GM18951 (cell line): ENCODE data around the gene GALNT11.

Experiments used
- POLR2A ChIP-seq: IDR thresholded peaks from 4 replicates; pipeline ENCODE4 v1.6.1; 2011; ENCODE audit warnings: mild to moderate bottlenecking; ENCODE audit not compliant: insufficient read length, insufficient read depth; ENCODE audit errors: extremely low read depth
- in situ Hi-C: fragments of 300-500 bp; cut with MboI; formaldehyde crosslinking; loops from one replicate; pipeline ENCODE4 v1.12.0; 2022; ENCODE audit warnings: low sequenced_read_pairs, mixed read lengths, inconsistent platforms; ENCODE audit not compliant: unreplicated experiment

GALNT11 gene

DNA sequence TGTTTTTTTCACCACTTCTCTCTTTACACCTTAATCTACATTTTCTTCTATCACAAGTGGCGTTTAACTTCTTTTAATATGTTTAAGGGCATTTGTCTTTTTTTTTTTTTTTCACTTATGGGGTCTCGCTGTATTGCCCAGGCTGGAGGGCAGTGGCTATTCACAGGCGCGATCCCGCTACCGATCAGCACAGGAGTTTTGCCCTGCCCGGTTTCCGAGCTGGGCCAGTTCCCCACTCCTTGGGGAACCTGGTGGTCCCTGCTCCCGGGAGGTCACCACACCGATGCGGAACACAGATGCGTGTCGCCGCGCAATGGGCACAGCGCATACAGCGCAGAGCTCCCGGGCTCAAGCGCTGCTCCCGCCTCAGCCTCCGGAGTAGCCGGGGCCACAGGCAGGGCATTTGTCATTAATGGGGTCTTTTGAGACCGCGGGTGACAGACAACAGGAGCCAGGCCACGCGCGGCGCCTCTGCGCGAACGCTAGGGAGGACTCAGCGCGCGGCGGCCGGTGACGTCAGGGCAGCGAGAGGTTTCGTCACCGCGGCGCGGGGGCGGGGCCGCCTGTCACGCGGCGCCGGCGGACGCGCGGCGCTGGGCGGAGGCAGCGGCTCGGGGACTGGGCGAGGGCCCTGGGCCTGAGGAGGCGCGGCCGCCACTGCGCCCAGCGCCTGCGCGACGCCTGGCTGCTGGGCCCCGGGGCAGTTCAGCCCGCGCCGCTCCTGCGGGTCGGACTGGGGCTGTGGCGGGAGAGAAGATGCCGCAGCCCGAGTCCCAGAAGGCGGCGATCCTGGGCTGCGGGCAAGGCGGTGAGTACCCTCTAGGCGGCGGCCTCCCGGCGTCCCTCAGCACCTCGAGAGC lies at the start of gene GALNT11:
Gene GALNT11, plus strand, starts transcription at position 598 of the 860 bp plus-strand sequence. CDS start 68,554 bp downstream, outside the sequence.
- TF ChIP-seq POLR2A: peak; percentile 69

GRCh38 chr7:151978616-151979015 lies 46.9 kb upstream of the GALNT11 start:
- TF ChIP-seq POLR2A: no peak
- in situ Hi-C loops: no loop called here

More for the DNA sequence above, at the start of gene GALNT11:
- in situ Hi-C loops: no loop called here

DNA sequence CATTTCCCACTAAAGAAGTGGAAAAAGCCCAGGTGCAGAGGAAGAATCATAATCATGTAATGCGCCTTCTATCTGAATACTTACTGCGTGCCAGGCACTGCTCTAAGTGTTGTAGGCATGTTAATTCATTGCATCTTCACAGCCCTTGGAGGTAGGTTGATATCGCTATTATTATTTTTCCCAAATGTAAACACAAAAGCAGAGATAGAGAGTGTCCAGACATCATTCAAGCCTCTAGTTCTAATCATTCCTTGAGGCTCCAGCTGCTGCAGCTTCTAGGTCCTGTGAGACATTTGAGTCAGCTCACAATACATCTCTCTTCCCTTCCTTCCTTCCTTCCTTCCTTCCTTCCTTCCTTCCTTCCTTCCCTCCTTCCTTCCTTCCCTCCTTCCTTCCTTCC lies 44.3 kb upstream of the GALNT11 start:
- TF ChIP-seq POLR2A: no peak
- in situ Hi-C loops: no loop called here

- in situ Hi-C loops: no loop called here
- no peak for TF ChIP-seq POLR2A
Measured at GRCh38 chr7:151982806-151983205, 42.7 kb upstream of the GALNT11 start.

DNA sequence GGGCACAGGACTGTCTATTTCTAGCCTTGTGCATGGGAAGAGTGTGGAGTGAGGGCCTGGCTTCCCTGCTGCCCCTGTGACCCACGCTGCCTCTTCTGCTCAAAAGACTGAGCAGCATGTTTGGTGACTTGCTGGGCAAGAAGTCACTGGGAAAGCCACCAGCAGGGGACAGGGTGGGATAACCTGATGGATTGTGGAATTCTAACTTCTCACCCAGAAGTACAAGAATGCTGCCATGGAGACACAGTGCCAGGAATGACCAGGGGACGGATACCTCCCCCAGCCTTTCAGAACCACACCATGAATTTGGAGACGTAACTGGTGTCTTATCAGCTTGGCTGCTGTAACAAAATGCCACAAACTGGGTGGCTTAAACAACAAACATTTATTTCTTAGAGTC lies 40.9 kb upstream of the GALNT11 start:
- TF ChIP-seq POLR2A: no peak
- in situ Hi-C loops: no loop called here

- TF ChIP-seq POLR2A: no peak
- in situ Hi-C loops: no loop called here
Measured at GRCh38 chr7:151987748-151988529, 37.5 kb upstream of the GALNT11 start.

GRCh38 chr7:151992375-151992774 lies 33.1 kb upstream of the GALNT11 start:
- no peak for TF ChIP-seq POLR2A
- in situ Hi-C loops: no loop called here

DNA sequence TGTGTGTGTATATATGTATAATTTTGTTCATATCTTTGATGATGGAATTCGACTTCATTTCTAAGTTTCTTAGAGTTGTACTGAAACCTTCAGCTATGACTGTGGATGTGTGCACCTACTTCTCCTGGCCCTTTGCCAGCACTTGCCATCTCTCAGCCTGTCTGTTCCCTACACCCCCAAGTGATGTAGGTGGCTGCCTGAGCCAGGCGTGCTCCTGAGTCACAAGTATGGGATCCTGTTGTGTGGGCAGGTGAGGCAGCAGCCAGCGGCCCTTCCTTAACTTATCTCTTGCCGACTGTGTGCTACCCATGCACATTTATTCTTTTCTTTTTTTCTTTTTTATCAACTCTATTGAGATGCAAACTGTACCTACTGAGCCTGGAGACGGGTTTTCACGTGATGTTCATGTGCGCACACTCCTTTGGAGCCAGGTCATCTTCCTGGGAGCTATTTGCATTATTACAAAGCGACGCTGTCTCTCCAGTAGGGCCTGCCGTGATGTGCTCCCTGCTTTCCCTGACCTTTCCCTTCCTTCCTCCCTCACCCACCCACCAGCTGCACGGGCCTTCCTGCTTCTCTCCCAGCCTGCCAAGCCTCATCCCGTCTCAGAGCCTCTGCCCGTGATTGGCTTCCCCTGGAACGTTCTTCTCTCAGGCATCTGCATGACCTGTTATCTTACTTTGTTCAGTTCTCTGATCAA lies 31.3 kb upstream of the GALNT11 start:
- no peak for TF ChIP-seq POLR2A
- in situ Hi-C loops: no loop called here

DNA sequence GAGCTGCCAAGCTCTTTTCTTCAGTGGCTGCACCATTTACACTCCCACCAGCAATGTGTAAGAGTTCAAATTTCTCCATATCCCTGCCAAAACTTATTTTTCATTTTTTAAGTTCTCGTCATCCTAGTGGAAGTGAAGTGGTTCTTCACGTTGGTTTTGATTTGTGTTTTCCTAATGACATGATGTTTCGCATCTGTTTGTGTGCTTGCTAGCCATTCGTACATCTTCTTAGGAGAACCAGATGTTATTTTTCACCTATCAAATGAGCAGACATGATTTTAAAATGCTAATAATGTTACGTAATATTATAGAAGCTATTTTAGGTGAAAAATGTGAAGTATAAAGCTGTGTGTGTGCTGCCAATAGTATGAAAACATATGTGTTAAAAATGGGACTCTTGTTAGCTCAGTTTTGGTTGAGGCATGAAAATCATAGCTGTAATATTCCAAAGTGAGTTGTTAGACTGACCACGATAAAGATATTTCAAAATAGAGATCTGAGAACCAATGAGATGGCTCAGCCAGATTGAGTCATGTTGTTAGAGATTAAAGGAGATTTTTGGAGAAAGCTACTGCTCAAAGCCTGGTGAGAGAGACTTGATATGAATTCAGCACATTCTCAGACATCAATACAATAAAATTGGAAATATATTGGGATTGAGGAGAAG lies 25.9 kb upstream of the GALNT11 start:
- TF ChIP-seq POLR2A: no peak
- in situ Hi-C loops: no loop called here

DNA sequence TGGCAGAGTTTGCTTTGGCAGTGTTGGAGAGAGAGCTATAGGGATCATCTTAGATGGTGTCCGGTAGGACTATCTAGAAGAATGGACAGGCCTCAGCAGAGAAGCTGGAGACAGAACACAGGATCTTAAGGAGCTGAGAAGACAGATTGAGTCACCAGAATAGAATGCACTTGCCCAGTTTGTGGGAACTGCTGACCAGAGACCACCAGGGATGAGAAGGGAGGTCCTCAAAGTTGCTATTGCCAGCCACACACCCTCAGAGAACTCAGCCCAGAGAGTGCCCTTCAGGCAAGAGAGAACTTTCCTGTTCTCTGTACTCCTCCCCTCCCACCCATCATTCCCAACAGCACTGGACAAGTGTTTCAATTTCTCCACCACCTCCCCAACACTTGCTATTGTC lies 25.3 kb upstream of the GALNT11 start:
- TF ChIP-seq POLR2A: no peak

GRCh38 chr7:152006336-152006735 lies 19.1 kb upstream of the GALNT11 start:
- in situ Hi-C loops: no loop called here
- TF ChIP-seq POLR2A: no peak

More for the DNA sequence above, 25.3 kb upstream of the GALNT11 start:
- in situ Hi-C loops: no loop called here

- TF ChIP-seq POLR2A: no peak
- in situ Hi-C loops: no loop called here
Measured at GRCh38 chr7:152011860-152012259, 13.6 kb upstream of the GALNT11 start.

DNA sequence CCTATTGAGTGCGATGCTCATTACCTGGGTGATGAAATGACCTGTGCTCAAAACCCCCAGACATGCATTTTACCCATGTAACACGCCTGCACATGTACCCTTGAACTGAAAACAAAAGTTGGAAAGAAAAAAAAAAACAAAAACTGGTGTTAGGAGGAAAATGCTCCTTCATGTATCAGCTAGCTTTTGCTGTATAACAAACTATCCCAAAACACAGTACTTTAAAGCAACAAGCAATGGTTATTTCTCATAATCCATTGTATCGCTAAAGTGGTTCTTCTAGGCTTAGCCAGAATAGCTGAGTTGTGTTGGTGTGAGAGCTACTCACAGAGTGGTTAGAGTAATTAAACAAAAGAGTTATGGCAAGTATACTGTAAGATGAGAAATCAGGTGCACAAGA lies 12.2 kb upstream of the GALNT11 start:
- no peak for TF ChIP-seq POLR2A
- in situ Hi-C loops: no loop called here
